Neural progenitor cell (in vitro differentiated cells): ENCODE measurements around the gene RAB39A. TPM values are rescaled to one million over a fixed set of nuclear protein-coding genes. Genes with fewer than 3 reads are reported as not detected.

ENCODE experiments used
- DNase-seq: peaks from one replicate; pipeline ENCODE4 v3.0.0-alpha.2; 2016; ENCODE audit warnings: low spot score
- H2AFZ ChIP-seq: fragments of 200-600 bp; sonication (generic); replicated peaks from 2 replicates; pipeline ENCODE4 v1.6.1; 2016; ENCODE audit warnings: antibody characterized with exemption
- H3F3A ChIP-seq: fragments of 200-600 bp; sonication (generic); 2 replicates; pipeline ENCODE4 v1.6.1; 2016; ENCODE audit warnings: antibody characterized with exemption, low read depth
- H3K27ac ChIP-seq: fragments of 200-600 bp; sonication (generic); 2 replicates; pipeline ENCODE4 v1.5.1; 2016; ENCODE audit warnings: mild to moderate bottlenecking
- H3K27me3 ChIP-seq: fragments of 200-600 bp; sonication (generic); 2 replicates; pipeline ENCODE4 v1.6.1; 2016; ENCODE audit warnings: mild to moderate bottlenecking, moderate library complexity
- H3K36me3 ChIP-seq: fragments of 200-600 bp; sonication (generic); 2 replicates; pipeline ENCODE4 v1.5.1; 2016
- H3K4me1 ChIP-seq: fragments of 200-600 bp; sonication (generic); 2 replicates; pipeline ENCODE4 v1.6.1; 2016; ENCODE audit warnings: mixed run types
- H3K4me2 ChIP-seq: fragments of 200-600 bp; sonication (generic); 2 replicates; pipeline ENCODE4 v1.6.1; 2016
- H3K4me3 ChIP-seq: fragments of 200-600 bp; sonication (generic); 2 replicates; pipeline ENCODE4 v1.5.1; 2016
- H3K79me2 ChIP-seq: fragments of 200-600 bp; sonication (generic); 2 replicates; pipeline ENCODE4 v1.6.1; 2016; ENCODE audit warnings: low read depth
- H3K9ac ChIP-seq: fragments of 200-600 bp; sonication (generic); 2 replicates; pipeline ENCODE4 v1.6.1; 2016
- H3K9me3 ChIP-seq: fragments of 200-600 bp; sonication (generic); 2 replicates; pipeline ENCODE4 v1.5.1; 2016; ENCODE audit warnings: low read depth
- H4K20me1 ChIP-seq: fragments of 200-600 bp; sonication (generic); 2 replicates; pipeline ENCODE4 v1.6.1; 2016; ENCODE audit warnings: low read depth
- H3K27ac Mint-ChIP-seq: 3 replicates; pipeline ENCODE4 v1.8.0; 2021; ENCODE audit warnings: mixed read lengths
- H3K27me3 Mint-ChIP-seq: 2 replicates; pipeline ENCODE4 v1.8.0; 2022; ENCODE audit warnings: low read depth, mild to moderate bottlenecking, inconsistent platforms, moderate library complexity, mixed read lengths; ENCODE audit not compliant: insufficient read depth
- H3K36me3 Mint-ChIP-seq: 3 replicates; pipeline ENCODE4 v1.8.0; 2021; ENCODE audit warnings: mixed read lengths
- H3K4me1 Mint-ChIP-seq: 3 replicates; pipeline ENCODE4 v1.8.0; 2021; ENCODE audit warnings: mixed read lengths
- H3K4me3 Mint-ChIP-seq: 3 replicates; pipeline ENCODE4 v1.8.0; 2021; ENCODE audit warnings: mild to moderate bottlenecking, moderate library complexity, mixed read lengths
- H3K9me3 Mint-ChIP-seq: 3 replicates; pipeline ENCODE4 v1.8.0; 2020; ENCODE audit warnings: mixed read lengths
- EZH2 ChIP-seq: fragments of 200-600 bp; sonication (generic); IDR thresholded peaks from 2 replicates; pipeline ENCODE4 v1.6.1; 2017; ENCODE audit warnings: antibody characterized with exemption, mild to moderate bottlenecking, moderate library complexity
- EZH2phosphoT487 ChIP-seq: fragments of 200-600 bp; sonication (generic); IDR thresholded peaks from 2 replicates; pipeline ENCODE4 v1.6.1; 2017; ENCODE audit warnings: antibody characterized with exemption
- total RNA-seq: library from RNA; depleted of rRNA; stranded (reverse); fragments of >200 nt; gene quantifications from 2 replicates; pipeline ENCODE4 v1.2.3, GENCODE V29; 2015; ENCODE audit warnings: low replicate concordance
- TF ChIP-seq, protein P1 (sequence below): fragments of 200-600 bp; sonication (generic); IDR thresholded peaks from 2 replicates; pipeline ENCODE4 v1.5.1; 2017; ENCODE audit warnings: antibody characterized with exemption, mild to moderate bottlenecking

RAB39A gene
- total RNA-seq, 1 donor from 2014 or later, result 13.2 TPM

DNA sequence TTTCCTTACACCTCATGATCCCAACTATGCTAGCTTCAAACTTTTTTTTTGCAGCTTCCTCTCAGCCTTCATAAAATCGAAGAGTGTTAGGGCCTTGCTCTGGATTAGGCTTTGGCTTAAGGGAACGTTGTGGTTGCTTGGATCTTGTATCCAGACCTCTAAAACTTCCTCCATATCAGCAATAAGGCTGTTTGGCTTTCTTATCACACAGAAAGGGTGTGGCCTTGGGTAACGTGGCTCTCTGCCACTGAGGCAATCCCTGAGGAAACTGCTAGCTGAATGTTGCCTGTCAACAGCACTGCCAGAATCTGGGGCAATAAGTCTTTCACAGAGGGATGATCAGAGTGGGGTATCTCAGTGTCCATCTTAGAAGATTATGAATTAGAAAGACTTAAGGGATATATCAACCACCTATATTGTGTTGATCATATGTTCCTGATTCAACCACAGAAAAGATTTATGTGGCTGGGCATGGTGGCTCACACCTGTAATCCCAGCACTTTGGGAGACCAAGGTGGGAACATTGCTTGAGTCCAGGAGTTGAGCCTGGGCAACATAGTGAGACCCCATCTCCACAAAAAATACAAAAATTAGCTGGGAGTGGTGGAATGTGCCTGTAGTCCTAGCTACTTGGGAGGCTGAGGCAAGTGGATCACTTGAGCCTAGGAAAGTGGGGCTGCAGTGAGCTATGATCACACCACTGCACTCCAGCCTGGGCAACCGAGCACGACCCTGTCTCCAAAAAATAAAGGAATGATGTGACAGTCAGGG lies 67.9 kb downstream of the RAB39A start:
- H3K36me3 ChIP-seq, result no peaks in the 10 kb centered on the region
- TF ChIP-seq EZH2phosphoT487 (no peak), EZH2 (no peak)
- TF ChIP-seq, protein P1, sequence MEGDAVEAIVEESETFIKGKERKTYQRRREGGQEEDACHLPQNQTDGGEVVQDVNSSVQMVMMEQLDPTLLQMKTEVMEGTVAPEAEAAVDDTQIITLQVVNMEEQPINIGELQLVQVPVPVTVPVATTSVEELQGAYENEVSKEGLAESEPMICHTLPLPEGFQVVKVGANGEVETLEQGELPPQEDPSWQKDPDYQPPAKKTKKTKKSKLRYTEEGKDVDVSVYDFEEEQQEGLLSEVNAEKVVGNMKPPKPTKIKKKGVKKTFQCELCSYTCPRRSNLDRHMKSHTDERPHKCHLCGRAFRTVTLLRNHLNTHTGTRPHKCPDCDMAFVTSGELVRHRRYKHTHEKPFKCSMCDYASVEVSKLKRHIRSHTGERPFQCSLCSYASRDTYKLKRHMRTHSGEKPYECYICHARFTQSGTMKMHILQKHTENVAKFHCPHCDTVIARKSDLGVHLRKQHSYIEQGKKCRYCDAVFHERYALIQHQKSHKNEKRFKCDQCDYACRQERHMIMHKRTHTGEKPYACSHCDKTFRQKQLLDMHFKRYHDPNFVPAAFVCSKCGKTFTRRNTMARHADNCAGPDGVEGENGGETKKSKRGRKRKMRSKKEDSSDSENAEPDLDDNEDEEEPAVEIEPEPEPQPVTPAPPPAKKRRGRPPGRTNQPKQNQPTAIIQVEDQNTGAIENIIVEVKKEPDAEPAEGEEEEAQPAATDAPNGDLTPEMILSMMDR, result no peak
- H3K27ac Mint-ChIP-seq, result no peak overlapping the region

DNA sequence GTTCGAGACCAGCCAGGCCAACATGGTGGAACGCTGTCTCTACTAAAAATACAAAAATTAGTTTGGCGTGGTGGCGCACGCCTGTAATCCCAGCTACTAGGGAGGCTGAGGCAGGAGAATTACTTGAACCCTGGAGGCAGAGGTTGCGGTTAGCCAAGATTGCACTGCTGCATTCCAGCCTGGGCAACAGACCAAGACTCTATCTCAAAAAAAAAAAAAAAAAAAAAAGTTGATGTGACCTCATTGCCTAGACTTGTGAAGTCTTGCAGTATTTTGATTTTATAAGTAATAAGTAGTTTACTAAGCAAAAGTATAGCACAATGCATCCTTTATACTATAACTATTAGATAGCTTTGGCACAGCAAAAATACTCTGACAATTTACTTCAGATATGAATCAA lies 70.5 kb downstream of the RAB39A start:
- H3K4me3 Mint-ChIP-seq, result no peak overlapping the region
- Histone ChIP-seq H3K9me3 (no peaks in the 10 kb centered on the region), H4K20me1 (no peaks in the 10 kb centered on the region), H3K4me2 (no peak overlapping the region), H3K27me3 (no peaks in the 10 kb centered on the region), H3K9ac (no peak overlapping the region), H3K4me1 (no peaks in the 10 kb centered on the region), H3F3A (no peaks in the 10 kb centered on the region), H3K27ac (no peak overlapping the region), H3K36me3 (no peaks in the 10 kb centered on the region), H3K4me3 (no peak overlapping the region), H2AFZ (no peak overlapping the region), H3K79me2 (no peaks in the 10 kb centered on the region)
- H3K9me3 Mint-ChIP-seq, result peaks cover 2% of the 10 kb centered on the region
- H3K27ac Mint-ChIP-seq, result no peak overlapping the region
- H3K27me3 Mint-ChIP-seq, result peaks cover 3% of the 10 kb centered on the region
- DNase-seq, result no peak
- no peaks in the 10 kb centered on the region for H3K4me1 Mint-ChIP-seq
- H3K36me3 Mint-ChIP-seq, result no peaks in the 10 kb centered on the region
- TF ChIP-seq EZH2 (no peak), EZH2phosphoT487 (no peak)
- TF ChIP-seq, protein P1, result no peak

More for the DNA sequence above, 67.9 kb downstream of the RAB39A start:
- H3K4me1 ChIP-seq, result peaks cover 7% of the 10 kb centered on the region
- H3K4me3 ChIP-seq, result no peak overlapping the region
- no peaks in the 10 kb centered on the region for H3K36me3 Mint-ChIP-seq
- peaks cover 2% of the 10 kb centered on the region for H3K9me3 Mint-ChIP-seq
- H2AFZ ChIP-seq, result no peak overlapping the region
- H3K4me1 Mint-ChIP-seq, result peaks cover 8% of the 10 kb centered on the region
- no peaks in the 10 kb centered on the region for H4K20me1 ChIP-seq
- H3K4me2 ChIP-seq, result no peak overlapping the region
- H3K4me3 Mint-ChIP-seq, result no peak overlapping the region
- no peak overlapping the region for H3K9ac ChIP-seq
- no peaks in the 10 kb centered on the region for H3K9me3 ChIP-seq
- H3K27me3 ChIP-seq, result no peaks in the 10 kb centered on the region
- peaks cover 3% of the 10 kb centered on the region for H3K27me3 Mint-ChIP-seq
- H3F3A ChIP-seq, result no peaks in the 10 kb centered on the region
- DNase-seq, result no peak
- H3K79me2 ChIP-seq, result no peaks in the 10 kb centered on the region
- H3K27ac ChIP-seq, result no peak overlapping the region

DNA sequence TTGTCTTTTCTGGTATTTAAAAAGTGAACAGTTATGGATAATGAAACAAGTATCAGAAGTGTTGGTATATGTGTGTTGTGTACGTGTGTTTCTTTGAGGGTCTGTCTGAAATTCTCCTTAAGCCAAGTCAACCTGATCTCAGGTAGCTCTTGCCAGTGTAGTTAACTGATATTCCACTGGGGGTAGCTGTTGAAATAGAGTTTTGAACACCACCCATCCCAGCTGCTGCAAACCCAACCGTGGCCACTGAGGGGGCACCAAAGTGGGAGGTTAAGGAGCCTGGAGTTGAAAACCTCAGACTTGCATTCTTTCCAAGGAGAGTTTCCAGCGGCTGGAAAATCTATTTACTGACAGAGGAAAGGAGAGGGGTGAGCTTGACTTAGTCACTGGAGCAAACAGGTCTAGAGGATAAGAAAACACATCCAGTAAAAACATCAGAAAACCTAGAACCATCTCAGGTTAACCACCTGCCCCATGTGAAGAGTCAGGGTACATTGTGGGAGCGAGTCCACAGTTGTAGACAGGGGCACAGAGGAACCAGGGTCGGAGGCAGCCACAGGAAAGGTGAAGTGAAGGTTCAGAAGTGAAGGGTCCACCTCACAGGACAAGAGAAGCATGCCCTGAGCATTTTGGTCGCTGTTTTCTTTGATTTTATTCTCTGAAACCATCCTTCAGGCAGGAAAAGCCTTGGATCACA lies 71.7 kb downstream of the RAB39A start:
- H3K9me3 Mint-ChIP-seq, result peaks cover 2% of the 10 kb centered on the region
- no peaks in the 10 kb centered on the region for H3F3A ChIP-seq
- H3K27ac ChIP-seq, result no peak overlapping the region
- no peaks in the 10 kb centered on the region for H3K36me3 Mint-ChIP-seq
- H3K9ac ChIP-seq, result no peak overlapping the region
- peak; percentile 85 for DNase-seq
- no peaks in the 10 kb centered on the region for H3K79me2 ChIP-seq
- TF ChIP-seq EZH2 (no peak), EZH2phosphoT487 (no peak)
- TF ChIP-seq, protein P1, result peak; percentile 75
- H3K4me3 Mint-ChIP-seq, result peak overlapping the region; percentile 25
- no peak overlapping the region for H3K4me3 ChIP-seq
- H3K27ac Mint-ChIP-seq, result peak overlapping the region; percentile 47
- H3K4me1 ChIP-seq, result no peaks in the 10 kb centered on the region
- H2AFZ ChIP-seq, result peak overlapping the region; percentile 69
- no peaks in the 10 kb centered on the region for H4K20me1 ChIP-seq
- no peaks in the 10 kb centered on the region for H3K36me3 ChIP-seq
- H3K27me3 Mint-ChIP-seq, result peaks cover 3% of the 10 kb centered on the region
- H3K4me2 ChIP-seq, result no peak overlapping the region
- H3K4me1 Mint-ChIP-seq, result no peaks in the 10 kb centered on the region
- H3K27me3 ChIP-seq, result no peaks in the 10 kb centered on the region
- no peaks in the 10 kb centered on the region for H3K9me3 ChIP-seq
